Right lobe of liver (tissue), 4 donors: ENCODE data around the gene SEMA3C.

Experiments
- CTCF ChIP-seq, 4 donors: fragments of 200-600 bp in 3 of 4; fragments of 450-650 bp in 1 of 4; IDR thresholded peaks; one replicate each; pipeline versions ENCODE4 v1.5.1 to v1.8.0; 2016 to 2022; ENCODE audit warnings: antibody characterized with exemption in 4 of 4, mild to moderate bottlenecking in 2 of 4
- POLR2A ChIP-seq: fragments of 450-650 bp; IDR thresholded peaks from one replicate; pipeline ENCODE4 v1.6.1; 2017; ENCODE audit warnings: antibody characterized with exemption, mild to moderate bottlenecking
- donor health status: DM: no; HTN: no; CAD: no.
- donor health status: DM: no; HTN: no; CAD: no.
- donor health status: DM: no; HTN: yes; CAD: no.

- TF ChIP-seq CTCF (IDR thresholded peaks at IDR 0.05), result no peak
- TF ChIP-seq POLR2A, result no peak
Observed at GRCh38 chr7:80841423-80841955, 77.4 kb downstream of the SEMA3C start.
